ENCODE results near the gene SLC22A17.
"Not testable (repeated sequence)": the region's sequence is repeated elsewhere in the genome, so short reads cannot be mapped to it uniquely, and the experiment has no call there.

SLC22A17 gene

GRCh38 chr14:23396781-23397407, 44.2 kb upstream of the SLC22A17 start:
- no peak for DNase-seq (ENCODE audit: low read depth)
- H3K4me3 ChIP-seq (ENCODE audit: control insufficient read depth, low read depth, low read length), result no peak overlapping the region
- no peak for TF ChIP-seq CTCF (IDR thresholded peaks at IDR 0.05; ENCODE audit: control insufficient read depth, insufficient read depth, low read depth, low read length, missing control alignments)

- no peak overlapping the region for H3K4me3 ChIP-seq (ENCODE audit: control insufficient read depth, low read depth, low read length)
- no peak for TF ChIP-seq CTCF (IDR thresholded peaks at IDR 0.05; ENCODE audit: control insufficient read depth, insufficient read depth, low read depth, low read length, missing control alignments)
- DNase-seq (ENCODE audit: low read depth), result no peak
Measured at GRCh38 chr14:23396126-23396525, 43.4 kb upstream of the SLC22A17 start.

GRCh38 chr14:23392613-23393012, 39.9 kb upstream of the SLC22A17 start:
- DNase-seq (ENCODE audit: low read depth), result no peak
- H3K4me3 ChIP-seq (ENCODE audit: control insufficient read depth, low read depth, low read length), result no peak overlapping the region
- TF ChIP-seq CTCF (IDR thresholded peaks at IDR 0.05; ENCODE audit: control insufficient read depth, insufficient read depth, low read depth, low read length, missing control alignments), result no peak

GRCh38 chr14:23389871-23390270, 37.2 kb upstream of the SLC22A17 start:
- not testable (repeated sequence) for DNase-seq (ENCODE audit: low read depth); H3K4me3 ChIP-seq (ENCODE audit: control insufficient read depth, low read depth, low read length)

- H3K4me3 ChIP-seq (ENCODE audit: control insufficient read depth, low read depth, low read length), result no peak overlapping the region
- no peak for TF ChIP-seq CTCF (IDR thresholded peaks at IDR 0.05; ENCODE audit: control insufficient read depth, insufficient read depth, low read depth, low read length, missing control alignments)
- DNase-seq (ENCODE audit: low read depth), result no peak
Measured at GRCh38 chr14:23389396-23389795, 36.7 kb upstream of the SLC22A17 start.

- no peak for TF ChIP-seq CTCF (IDR thresholded peaks at IDR 0.05; ENCODE audit: control insufficient read depth, insufficient read depth, low read depth, low read length, missing control alignments)
- DNase-seq (ENCODE audit: low read depth), result no peak
- H3K4me3 ChIP-seq (ENCODE audit: control insufficient read depth, low read depth, low read length), result no peak overlapping the region
Measured at GRCh38 chr14:23388996-23389395, 36.3 kb upstream of the SLC22A17 start.

- H3K4me3 ChIP-seq (ENCODE audit: control insufficient read depth, low read depth, low read length), result no peak overlapping the region
- no peak for DNase-seq (ENCODE audit: low read depth)
- no peak for TF ChIP-seq CTCF (IDR thresholded peaks at IDR 0.05; ENCODE audit: control insufficient read depth, insufficient read depth, low read depth, low read length, missing control alignments)
Measured at GRCh38 chr14:23387916-23388882, 35.5 kb upstream of the SLC22A17 start.

All from AG09309 (cell line).